ENCODE results near the gene AQR.
"Not testable (repeated sequence)": the region's sequence is repeated elsewhere in the genome, so short reads cannot be mapped to it uniquely, and the experiment has no call there.

Gene AQR

GRCh38 chr15:34953851-34954250, 15.7 kb downstream of the AQR start:
- no peak for DNase-seq (ENCODE audit: low read depth, low spot score)

- no peak for DNase-seq (ENCODE audit: low read depth, low spot score)
These were observed 17.1 kb downstream of the AQR start for GRCh38 chr15:34952481-34952880.

- DNase-seq (ENCODE audit: low read depth, low spot score), result no peak
These were observed 17.5 kb downstream of the AQR start for GRCh38 chr15:34951993-34952392.

GRCh38 chr15:34944936-34945335, 24.6 kb downstream of the AQR start:
- DNase-seq (ENCODE audit: low read depth, low spot score), result no peak

- DNase-seq (ENCODE audit: low read depth, low spot score), result no peak
These were observed 25.8 kb downstream of the AQR start for GRCh38 chr15:34943711-34944110.

GRCh38 chr15:34943264-34943663, 26.3 kb downstream of the AQR start:
- not testable (repeated sequence) for DNase-seq (ENCODE audit: low read depth, low spot score)

GRCh38 chr15:34942363-34942762, 27.2 kb downstream of the AQR start:
- DNase-seq (ENCODE audit: low read depth, low spot score), result no peak

GRCh38 chr15:34941831-34942230, 27.7 kb downstream of the AQR start:
- no peak for DNase-seq (ENCODE audit: low read depth, low spot score)

GRCh38 chr15:34941185-34941698, 28.3 kb downstream of the AQR start:
- DNase-seq (ENCODE audit: low read depth, low spot score), result no peak

- DNase-seq (ENCODE audit: low read depth, low spot score), result no peak
These were observed 36.0 kb downstream of the AQR start for GRCh38 chr15:34933432-34933975.

- DNase-seq (ENCODE audit: low read depth, low spot score), result not testable (repeated sequence)
These were observed 41.2 kb downstream of the AQR start for GRCh38 chr15:34928349-34928748.

GRCh38 chr15:34927726-34928125, 41.8 kb downstream of the AQR start:
- DNase-seq (ENCODE audit: low read depth, low spot score), result no peak

- no peak for DNase-seq (ENCODE audit: low read depth, low spot score)
These were observed 55.2 kb downstream of the AQR start for GRCh38 chr15:34914317-34914716.

GRCh38 chr15:34905047-34905446, 64.5 kb downstream of the AQR start:
- no peak for DNase-seq (ENCODE audit: low read depth, low spot score)

GRCh38 chr15:34904527-34904926, 65.0 kb downstream of the AQR start:
- no peak for DNase-seq (ENCODE audit: low read depth, low spot score)

- DNase-seq (ENCODE audit: low read depth, low spot score), result no peak
These were observed 68.8 kb downstream of the AQR start for GRCh38 chr15:34900748-34901147.

- no peak for DNase-seq (ENCODE audit: low read depth, low spot score)
These were observed 73.4 kb downstream of the AQR start for GRCh38 chr15:34896183-34896582.

GRCh38 chr15:34893967-34894366, 75.6 kb downstream of the AQR start:
- DNase-seq (ENCODE audit: low read depth, low spot score), result no peak

GRCh38 chr15:34892963-34893591, 76.5 kb downstream of the AQR start:
- no peak for DNase-seq (ENCODE audit: low read depth, low spot score)

GRCh38 chr15:34890424-34890823, 79.1 kb downstream of the AQR start:
- no peak for DNase-seq (ENCODE audit: low read depth, low spot score)

- no peak for DNase-seq (ENCODE audit: low read depth, low spot score)
These were observed 80.1 kb downstream of the AQR start for GRCh38 chr15:34889476-34889875.

- DNase-seq (ENCODE audit: low read depth, low spot score), result no peak
These were observed 83.4 kb downstream of the AQR start for GRCh38 chr15:34886134-34886533.

GRCh38 chr15:34883633-34884032, 85.9 kb downstream of the AQR start:
- DNase-seq (ENCODE audit: low read depth, low spot score), result no peak

GRCh38 chr15:34883042-34883441, 86.5 kb downstream of the AQR start:
- no peak for DNase-seq (ENCODE audit: low read depth, low spot score)
